HG03432 (cell line): Measurements from ENCODE around the gene PLXNA3.
A peak's percentile ranks its signal among the peaks of the same experiment; 100 is the strongest.

Source experiments
- ATAC-seq: cut with Tn5 transposase; IDR thresholded peaks from one replicate; pipeline ENCODE4 v1.9.1; 2021; ENCODE audit warnings: mild to moderate bottlenecking, moderate library complexity; ENCODE audit not compliant: unreplicated experiment

PLXNA3 gene

DNA sequence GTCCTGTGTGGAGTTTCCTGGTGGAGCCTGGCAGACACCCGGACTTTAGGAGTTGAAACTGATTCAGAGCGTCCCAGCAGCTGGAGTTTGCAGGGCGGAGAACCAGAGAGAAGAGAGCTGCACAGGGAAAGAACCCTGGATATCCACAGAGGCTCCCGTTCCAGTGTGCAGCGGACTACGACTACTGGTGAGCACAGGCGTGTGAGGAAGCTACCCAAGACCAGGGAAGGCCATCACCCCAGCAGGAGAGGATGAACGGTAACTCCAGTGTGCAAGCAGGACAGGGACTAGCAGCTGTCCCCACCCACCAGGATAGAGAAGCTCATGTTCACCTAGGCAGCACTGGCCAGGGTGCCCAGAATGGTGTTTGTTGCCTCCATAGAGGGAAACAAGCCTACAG, 18.7 kb downstream of the PLXNA3 start:
- no peak for ATAC-seq

DNA sequence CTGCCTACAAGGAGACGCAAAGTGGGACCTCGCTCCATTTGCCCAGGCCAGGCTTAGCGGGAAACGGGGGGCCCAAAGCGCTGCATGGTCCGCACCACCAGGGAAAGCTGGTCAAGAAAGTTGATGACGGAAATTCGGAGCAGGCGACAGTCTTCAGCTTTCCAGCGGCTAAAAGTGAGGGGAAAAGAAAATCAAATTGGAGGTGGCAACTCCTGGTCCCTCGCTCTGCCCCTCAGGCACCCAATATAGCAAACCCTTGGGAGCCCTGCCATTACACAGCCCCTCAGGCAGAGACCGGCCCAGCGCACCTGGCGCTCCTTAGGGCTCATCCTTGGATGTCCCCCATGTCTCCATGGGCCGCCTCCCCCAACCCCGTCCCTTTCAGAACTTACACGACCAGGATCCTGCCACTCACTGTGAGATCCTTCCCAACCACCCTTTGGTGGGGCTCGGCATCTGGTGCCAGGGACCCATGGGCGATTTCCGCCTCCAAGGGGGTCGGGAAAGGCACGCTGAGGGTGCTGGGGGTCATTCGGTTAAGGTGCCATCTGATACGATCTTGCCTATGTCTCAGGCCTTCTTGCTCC, 19.9 kb downstream of the PLXNA3 start:
- ATAC-seq: no peak

DNA sequence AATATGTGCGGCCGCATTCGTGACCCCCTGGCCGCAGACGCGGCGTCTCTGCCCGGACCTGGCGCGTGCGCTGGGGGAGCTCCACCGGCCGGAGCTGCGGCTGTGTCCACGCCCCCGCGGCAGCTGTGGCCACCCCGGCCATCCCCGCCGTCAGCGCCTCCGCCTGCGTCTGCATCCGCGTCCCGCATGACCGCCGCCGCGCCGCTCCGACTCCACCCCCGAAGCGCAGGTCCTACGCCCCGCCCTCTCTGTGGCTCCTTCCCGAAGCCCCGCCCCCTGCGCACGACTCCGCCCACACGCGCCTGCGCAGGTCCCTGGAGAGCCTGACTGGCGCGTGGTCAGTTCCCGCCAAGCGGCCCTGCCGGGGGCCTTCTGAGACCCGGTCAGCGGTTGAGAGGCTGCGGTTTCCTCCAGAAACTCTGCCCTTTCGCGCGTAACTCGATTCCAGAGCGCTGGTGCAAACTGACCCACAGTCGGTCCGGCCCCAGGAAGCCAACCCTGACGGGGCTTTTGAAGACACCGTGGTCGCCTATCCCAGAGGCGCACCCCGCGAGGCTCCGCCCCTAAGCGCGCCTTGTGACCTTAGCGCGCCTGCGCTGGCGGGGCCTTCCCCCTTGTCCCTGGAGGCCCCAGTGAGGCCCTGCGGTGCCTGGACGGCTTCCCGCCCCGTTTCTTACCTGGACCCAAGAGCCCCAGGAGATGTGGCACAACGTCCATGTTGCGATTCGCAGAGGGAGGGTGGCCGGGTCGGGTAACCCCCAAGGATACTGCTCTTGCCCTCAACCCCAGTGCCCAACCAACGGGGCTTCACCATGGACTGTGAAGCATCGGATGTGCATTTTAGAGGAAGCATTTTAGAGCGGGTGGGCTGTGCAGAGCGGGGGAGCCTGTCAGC, 20.9 kb downstream of the PLXNA3 start, which contains the start of gene LAGE3:
LAGE3 (minus strand) TSS at position 554 of the 895 bp plus-strand sequence; CDS start at position 188, 366 bp downstream.
- peak; percentile 90 for ATAC-seq

DNA sequence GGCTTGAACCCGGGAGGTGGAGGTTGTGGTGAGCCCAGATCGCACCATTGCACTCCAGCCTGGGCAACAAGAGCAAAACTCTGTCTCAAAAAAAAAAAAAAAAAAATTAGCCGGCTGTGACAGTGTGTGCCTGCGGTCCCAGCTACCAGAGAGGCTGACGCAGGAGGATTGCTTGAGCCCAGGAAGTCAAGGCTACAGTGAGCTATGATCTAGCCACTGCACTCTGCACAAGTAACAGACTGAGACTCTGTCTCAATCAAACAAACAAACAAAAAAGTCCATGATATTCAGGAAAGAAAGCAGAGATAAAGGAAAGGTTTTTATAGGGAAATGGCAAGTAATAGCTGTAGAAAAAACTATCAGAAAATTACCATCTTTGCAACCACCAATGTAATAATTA, 23.1 kb downstream of the PLXNA3 start:
- no peak for ATAC-seq

DNA sequence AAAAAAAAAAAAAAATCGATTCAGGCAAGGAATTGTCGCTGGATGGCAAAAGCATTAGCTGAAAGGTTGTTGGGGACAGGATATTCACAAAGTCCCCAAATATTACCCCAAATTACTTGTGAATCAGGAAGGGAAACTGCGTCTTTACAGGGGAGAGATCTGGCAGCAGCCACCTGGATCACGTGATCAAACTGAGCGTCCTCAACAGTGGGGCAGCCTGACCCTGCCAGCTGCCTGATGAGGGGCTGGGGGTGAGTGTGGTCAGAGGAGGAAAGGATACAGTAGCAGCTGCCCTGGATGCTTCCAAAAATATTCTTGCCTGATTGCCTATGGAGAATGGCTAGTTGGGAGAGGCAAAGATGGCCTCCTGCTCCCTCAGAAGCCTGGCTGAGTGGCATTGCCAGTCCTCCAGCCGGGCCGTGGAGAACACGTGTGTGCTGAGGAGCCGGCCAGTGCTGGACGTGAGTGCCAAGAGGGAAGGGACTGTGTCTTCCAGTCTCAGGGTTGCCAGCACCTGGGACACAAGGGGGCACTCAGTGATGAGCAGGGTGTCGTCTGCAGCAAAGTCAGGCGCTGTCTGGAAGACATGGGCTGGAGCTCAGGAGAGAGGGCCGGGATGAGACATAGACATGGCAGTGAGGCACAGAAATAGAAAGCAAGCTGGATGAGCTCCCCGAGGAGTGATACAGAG, 24.0 kb downstream of the PLXNA3 start:
- ATAC-seq: no peak

DNA sequence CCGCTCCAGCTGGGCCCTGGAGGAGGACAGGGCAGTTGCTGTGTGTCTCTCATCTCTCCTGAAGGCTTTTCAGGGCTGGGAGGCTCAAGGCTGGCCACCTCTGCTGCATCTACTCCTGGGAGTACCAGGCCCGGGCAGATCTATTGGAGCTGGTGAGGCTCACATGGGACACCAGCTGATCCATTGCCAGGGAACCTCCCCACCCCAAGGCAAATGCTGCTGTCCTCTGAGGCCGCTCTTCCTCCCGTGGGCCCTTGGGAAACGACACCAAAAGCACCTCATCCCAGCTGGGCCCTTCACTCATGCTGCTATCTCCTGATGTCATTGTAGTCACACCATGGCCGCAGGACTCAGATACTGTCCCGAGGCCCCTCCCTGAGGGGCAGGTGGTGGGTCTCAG, 24.7 kb downstream of the PLXNA3 start:
- ATAC-seq: no peak

DNA sequence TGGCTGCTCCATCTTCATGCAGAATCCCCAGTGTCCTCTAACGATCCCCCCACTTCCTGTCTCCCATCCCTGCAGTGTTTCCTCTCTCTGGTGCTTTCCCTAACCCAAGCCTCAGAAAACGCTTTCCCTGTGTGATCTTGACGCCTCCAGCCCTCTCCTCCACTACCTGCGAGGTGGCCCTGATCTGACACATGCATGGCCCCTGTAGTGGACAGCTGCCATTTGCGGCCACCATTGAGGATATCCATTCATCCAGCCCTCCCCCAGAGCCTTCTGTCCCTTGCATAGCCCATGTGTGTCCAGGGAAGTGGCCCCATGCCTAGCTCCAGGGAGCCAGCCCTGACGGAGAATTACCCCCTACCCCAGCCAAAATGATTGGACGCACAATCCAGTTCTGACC, 25.2 kb downstream of the PLXNA3 start:
- no peak for ATAC-seq

DNA sequence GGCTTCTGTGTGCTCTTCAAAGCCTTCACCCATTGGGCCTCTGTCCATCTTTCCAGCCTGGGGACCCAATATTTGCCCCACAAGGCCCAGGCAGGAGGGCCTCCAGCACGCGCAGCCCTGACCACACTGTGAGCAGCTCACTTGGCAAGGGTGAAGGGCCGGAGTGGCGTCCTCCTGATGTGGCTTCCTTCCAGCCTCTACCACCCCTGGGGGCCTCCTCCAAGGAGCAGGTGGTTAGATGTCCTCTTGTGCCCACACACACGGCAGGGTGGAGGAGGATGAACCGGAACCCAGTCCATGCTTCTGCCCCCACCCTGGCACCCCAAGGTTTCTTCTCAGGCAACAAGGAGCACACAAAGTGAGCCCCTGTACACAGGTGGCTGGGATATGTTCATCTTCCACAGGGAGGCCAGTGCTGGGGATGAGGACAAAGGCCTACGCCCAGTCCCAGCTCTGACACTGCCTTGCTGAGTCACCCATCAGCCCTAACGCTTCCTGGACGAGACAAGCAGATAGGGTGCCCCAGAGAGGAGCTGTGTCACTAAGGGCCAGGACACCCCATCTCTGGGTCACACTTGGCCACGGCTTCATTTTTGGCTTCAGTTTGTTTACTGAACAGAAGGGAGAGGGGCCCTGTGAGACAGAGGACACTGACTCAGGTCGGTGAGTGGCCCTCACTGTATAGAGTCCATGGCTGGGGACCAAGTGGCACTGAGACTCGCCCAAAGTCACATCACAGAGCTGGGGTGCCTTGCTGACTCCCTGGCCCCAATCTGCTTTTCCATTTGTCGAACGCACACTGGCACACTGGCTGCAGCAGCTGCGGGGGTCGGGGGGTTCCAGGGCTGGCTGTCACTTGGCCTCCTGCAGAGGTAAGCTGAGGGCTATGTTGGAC, 26.4 kb downstream of the PLXNA3 start:
- ATAC-seq: no peak

DNA sequence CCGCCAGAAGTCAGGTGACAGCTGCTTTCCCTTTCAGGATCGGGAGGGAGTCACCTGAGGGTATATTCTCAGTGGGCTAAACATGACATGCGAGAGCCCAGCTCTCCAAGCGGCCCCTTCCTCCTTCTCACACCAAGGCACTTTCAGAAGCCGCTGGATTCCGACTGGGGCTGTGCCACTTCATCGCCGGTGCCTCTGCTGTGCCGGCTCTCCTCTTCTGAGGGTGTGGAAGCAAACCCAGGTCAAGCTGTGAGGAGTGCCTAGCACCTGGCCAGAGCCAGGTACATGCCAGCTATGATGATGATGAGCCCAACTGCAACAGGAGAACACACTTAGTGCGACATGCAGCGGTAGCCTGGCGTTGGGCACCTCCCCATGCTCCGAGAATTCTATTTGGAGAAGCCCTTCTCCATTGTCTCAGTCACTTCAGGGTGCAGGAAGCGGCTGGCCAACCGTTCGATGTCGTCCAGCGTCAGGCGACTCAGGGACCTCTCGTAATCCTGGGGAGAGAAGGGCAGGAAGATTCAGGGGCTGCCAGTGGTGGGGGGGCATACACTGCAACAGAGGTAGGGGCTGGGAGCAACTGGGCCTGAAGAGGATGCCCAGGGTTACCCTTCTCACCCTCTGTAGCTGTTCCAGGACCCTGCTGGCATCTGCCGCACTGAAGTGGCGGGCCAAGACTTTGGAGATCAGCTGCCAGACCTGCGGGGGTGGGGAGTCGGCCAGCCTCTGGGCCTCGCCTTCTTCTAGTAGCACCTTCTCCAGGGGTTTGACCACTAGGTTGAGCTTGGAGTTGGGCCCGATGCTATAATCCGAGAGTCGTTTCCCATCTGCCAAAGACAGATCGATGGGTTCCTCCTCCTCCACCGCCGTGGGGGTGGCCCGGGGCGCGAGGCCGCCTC, 27.3 kb downstream of the PLXNA3 start:
- no peak for ATAC-seq

DNA sequence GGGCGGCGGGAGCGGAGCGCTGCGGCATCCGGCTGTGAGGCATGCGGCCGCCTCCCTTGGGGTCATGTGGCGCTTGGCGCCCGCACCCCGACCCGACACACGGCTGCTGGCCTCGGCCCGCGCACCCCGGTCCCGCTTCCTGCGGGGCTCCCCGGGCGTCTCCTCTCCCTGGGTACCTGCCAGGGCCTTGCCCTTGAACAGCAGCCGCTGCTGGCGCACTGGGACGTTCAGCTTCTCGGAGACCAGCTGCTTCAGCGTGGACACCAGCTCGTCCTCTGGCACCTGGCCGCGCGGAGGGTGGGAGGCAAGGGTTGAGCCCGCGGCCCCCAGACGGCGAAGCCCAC, 27.9 kb downstream of the PLXNA3 start:
- ATAC-seq: no peak

DNA sequence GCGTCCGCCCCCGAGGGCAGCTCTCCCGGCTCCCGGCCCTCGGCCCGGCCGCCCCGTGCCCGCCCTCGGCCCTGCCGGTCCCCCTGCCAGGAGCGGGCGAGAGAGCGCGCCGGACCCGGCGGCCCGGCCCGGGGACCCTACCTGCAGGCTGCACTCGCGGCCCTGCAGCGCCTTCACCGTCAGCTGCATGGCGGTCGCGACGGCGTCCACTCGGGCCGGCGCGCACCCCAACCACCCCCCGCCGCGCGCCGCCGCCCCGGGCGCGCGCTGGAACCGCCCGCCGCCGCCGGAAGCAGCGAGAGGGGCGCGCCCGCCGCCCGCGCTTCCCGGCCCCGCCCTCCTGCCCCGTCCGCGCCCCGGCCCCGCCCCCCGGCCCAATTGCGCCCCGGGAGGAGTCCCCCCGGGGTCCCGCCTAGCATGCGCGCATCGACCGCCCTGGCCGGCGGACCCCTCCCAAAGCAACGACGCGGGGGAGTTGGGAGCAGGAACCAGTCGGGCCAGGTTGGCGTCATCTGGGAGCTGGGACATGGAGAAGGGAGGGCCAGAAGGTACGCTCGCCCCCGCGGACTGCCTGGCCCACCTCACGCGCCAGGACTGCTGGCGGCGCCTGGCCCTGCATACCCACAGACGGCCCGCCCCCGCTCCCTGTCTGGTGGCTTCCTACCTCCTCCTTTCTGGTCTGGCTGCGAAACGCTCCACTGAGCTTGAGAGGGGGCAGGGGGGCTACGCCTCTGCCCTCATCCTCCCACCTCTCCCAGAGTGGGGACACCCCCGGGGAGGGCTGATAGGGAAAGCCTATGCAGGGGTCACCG, 28.5 kb downstream of the PLXNA3 start, which contains the start of gene UBL4A:
UBL4A (minus strand) TSS at position 220 of the 812 bp plus-strand sequence; CDS start at position 189, 31 bp downstream.
- peak; percentile 33 for ATAC-seq

DNA sequence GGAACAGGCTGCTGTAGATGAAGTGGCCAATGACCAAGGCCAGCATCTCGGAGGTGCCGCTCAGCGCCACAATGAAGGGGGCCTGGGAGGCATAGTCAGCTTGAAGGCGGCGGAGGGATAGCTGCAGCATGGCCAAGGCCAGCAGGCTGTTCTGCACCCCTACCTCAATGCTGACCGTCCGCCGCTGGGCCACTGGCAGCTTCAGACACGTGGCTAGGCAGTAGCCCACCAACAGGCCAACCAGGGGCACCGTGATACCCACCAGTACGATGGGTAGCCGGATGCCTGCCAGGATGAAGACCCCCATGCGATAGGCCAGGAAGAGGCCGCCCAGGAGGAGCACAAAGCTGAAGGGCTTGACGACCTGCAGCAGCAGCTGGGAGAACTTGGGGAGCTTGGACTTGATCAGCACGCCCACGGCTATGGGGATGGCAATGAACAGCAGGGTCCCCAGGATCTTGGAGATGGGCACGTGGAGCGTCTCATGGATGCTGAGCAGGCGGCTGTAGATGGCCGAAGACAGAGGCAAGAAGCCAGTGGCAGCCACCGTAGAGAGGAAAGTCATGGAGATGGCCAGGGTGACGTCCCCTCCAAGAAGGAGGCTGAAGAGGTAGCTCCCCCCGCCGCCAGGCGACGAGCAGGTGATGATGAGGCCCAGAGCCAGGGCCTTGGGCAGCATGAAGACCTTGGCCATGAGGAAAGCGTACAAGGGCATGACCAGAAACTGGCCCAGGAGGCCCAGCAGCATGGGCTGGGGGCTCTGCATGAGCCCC, 29.6 kb downstream of the PLXNA3 start:
- ATAC-seq: no peak

DNA sequence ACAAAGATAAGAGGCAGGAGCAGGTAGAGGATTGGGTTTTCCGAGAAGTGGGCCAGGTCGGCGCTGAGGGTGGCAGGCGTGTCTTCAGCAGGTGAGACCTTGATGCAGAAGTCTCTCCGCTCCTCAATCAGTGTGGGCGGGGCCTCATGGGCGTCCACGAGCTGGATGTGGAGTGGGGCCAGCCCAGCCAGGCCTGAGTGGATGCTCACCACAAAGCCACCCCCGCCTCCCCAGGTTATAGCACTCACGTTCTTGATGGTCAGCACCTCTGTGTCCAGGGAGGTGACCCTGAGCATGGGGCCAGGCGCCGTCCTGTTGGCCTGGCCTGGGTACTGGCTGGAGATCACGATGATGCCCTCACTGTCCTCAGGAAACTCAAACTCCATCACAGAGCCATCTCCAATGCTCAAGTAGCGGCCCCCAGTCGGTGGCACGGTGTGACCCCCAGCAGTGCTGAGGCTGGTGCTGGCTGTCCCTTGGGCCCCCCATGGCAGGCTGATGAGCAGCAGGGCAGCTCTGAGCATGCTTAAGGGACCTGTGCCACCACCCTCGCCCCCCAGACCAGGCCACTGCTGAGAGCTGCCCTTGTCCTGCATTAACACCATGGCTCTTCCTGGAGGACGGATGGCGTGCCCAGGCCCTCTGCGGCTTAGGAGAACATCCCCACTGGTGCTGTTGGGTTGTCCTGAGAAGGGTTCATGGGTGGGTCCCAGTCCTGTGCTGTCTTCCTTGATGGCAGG, 30.4 kb downstream of the PLXNA3 start:
- no peak for ATAC-seq

DNA sequence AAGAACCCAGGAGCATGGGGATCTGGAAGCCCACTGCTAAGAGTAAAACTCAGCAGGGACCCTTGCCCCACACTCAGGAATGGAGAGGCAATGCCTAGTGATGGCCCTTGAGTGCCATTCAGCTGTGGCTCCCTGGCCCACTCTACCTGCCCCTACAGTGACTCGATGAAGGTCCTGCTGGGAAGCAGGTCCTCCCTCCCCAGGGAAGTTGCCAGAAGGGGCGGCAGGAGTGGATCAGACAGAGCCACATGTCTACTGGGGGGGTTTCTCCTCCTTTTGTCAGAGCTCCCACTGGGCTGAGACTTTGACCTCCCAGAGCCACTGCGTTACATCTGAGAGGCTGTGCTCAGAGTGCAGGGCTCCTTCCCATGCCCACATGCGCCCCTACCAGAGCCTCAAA, 31.1 kb downstream of the PLXNA3 start:
- ATAC-seq: no peak

DNA sequence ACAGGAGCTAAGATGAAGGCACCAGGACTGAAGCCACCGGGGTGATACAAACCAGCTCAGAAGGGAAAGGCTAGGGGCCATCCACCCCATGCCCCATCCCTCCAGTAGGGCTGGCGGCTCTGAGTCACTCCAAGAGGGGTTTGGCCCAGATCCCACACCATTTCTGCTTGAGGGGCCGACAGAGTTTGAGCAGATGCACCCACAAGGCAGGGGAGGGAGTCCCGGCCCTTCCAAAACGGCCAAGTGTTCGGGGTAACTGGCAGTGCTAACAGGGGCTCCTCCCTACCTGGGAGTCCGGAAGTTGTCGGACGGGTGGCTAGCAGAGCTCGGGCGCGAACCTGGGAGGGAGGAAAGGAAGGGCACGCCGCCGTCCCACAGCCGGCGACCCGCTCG, 31.9 kb downstream of the PLXNA3 start:
- ATAC-seq: peak; percentile 15

DNA sequence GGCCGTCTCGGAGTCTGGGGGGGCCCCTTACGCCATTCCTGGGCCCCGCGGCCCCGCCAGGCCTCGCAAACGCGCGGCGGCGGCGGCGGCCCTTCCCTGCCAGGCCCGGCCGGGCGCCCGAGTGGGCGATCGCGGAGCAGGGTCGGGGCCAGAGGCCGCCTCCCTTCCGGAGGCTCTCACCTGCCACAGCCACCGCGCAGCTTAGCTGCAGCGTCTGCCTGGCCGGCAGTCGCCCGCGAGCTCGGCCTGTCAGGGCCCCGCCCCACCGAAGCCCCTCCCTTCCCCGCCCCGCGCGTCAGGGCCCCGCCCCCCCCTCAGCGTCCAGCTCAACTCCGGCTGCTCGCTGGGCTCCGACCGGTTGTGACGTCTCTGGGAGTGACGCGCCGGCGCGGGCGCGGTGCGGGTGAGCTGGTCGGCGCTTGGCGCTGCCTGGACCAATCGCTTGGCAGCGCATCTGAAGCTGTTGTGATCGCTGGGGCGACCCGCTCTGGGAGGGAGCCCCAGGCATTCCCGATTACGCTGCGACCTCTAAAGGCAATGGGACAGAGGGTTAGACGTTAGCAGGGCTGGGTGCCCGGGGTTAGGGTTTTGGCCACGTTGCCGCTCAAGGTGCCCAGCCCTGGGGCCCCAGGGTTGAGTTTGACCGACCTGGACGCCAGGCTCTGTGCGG, 32.5 kb downstream of the PLXNA3 start, which contains the start of gene SLC10A3:
SLC10A3 (minus strand) TSS at position 216 of the 670 bp plus-strand sequence. CDS start 1,689 bp downstream, outside the sequence.
- ATAC-seq: peak; percentile 85

DNA sequence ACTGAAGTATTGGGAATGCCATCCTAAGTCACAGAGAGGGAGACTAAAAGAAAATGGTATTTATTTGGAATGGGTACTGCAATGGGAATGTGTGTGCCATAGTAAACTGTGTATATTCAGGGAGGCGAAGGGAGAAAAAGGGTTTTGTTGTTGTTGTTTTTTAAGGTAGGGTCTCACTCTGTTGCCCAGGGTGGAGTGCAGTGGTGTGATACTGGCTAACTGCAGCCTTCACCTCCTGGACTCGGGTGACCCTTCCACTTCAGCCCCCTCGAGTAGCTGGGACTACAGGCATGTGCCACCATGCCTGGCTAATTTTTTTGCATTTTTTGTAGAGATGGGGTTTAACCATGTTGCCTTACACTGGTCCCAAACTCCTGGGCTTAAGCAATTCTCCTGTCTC, 36.6 kb downstream of the PLXNA3 start:
- ATAC-seq: no peak
